Nephron (organoid): ENCODE data around the gene EPB41L3.
"Not testable (repeated sequence)": the region's sequence is repeated elsewhere in the genome, so short reads cannot be mapped to it uniquely, and the experiment has no call there.

Experiments
- H3K27ac Mint-ChIP-seq, 3 experiments: 2 replicates each; pipeline ENCODE4 v1.8.0; 2020; ENCODE audit warnings: mixed read lengths in 3 of 3, mild to moderate bottlenecking in 2 of 3, moderate library complexity in 1 of 3
- H3K27me3 Mint-ChIP-seq: 2 replicates; pipeline ENCODE4 v1.8.0; 2021; ENCODE audit warnings: low read depth, mild to moderate bottlenecking, moderate library complexity, mixed read lengths
- H3K36me3 Mint-ChIP-seq: 2 replicates; pipeline ENCODE4 v1.8.0; 2020; ENCODE audit warnings: low read depth, mixed read lengths
- H3K4me1 Mint-ChIP-seq: 2 replicates; pipeline ENCODE4 v1.8.0; 2020; ENCODE audit warnings: mixed read lengths
- H3K4me3 Mint-ChIP-seq, 3 experiments: 2 replicates each; pipeline ENCODE4 v1.8.0; 2020; ENCODE audit warnings: mild to moderate bottlenecking in 3 of 3, mixed read lengths in 3 of 3, moderate library complexity in 2 of 3
- H3K9me3 Mint-ChIP-seq: 2 replicates; pipeline ENCODE4 v1.8.0; 2020; ENCODE audit warnings: mixed read lengths
- TF ChIP-seq, protein P1 (sequence below), 3 experiments: fragments of 200-600 bp; sonication (generic); IDR thresholded peaks; one replicate each; pipeline ENCODE4 v1.5.0; 2021; ENCODE audit warnings: antibody characterized with exemption in 3 of 3; ENCODE audit not compliant: unreplicated experiment in 3 of 3

The EPB41L3 gene

GRCh38 chr18:5582076-5582475, 38.3 kb upstream of the EPB41L3 start:
- no peaks in the 10 kb centered on the region for H3K27me3 Mint-ChIP-seq
- H3K9me3 Mint-ChIP-seq, result no peaks in the 10 kb centered on the region

GRCh38 chr18:5574843-5575242, 31.0 kb upstream of the EPB41L3 start:
- H3K27me3 Mint-ChIP-seq, result no peaks in the 10 kb centered on the region
- no peaks in the 10 kb centered on the region for H3K4me1 Mint-ChIP-seq
- no peaks in the 10 kb centered on the region for H3K36me3 Mint-ChIP-seq
- no peak overlapping the region for H3K27ac Mint-ChIP-seq
- peaks cover 2% of the 10 kb centered on the region for H3K9me3 Mint-ChIP-seq
- H3K4me3 Mint-ChIP-seq, result no peak overlapping the region
- TF ChIP-seq, protein P1, sequence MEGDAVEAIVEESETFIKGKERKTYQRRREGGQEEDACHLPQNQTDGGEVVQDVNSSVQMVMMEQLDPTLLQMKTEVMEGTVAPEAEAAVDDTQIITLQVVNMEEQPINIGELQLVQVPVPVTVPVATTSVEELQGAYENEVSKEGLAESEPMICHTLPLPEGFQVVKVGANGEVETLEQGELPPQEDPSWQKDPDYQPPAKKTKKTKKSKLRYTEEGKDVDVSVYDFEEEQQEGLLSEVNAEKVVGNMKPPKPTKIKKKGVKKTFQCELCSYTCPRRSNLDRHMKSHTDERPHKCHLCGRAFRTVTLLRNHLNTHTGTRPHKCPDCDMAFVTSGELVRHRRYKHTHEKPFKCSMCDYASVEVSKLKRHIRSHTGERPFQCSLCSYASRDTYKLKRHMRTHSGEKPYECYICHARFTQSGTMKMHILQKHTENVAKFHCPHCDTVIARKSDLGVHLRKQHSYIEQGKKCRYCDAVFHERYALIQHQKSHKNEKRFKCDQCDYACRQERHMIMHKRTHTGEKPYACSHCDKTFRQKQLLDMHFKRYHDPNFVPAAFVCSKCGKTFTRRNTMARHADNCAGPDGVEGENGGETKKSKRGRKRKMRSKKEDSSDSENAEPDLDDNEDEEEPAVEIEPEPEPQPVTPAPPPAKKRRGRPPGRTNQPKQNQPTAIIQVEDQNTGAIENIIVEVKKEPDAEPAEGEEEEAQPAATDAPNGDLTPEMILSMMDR (IDR thresholded peaks at IDR 0.05; ENCODE audit: unreplicated experiment in 3 of 3), result no peak

More at GRCh38 chr18:5582076-5582475, 38.3 kb upstream of the EPB41L3 start:
- Mint-ChIP-seq H3K4me3 (no peak overlapping the region), H3K4me1 (peaks cover 17% of the 10 kb centered on the region), H3K36me3 (no peaks in the 10 kb centered on the region), H3K27ac (peak overlapping the region; percentile 2 to 6 (median 4))
- TF ChIP-seq, protein P1 (IDR thresholded peaks at IDR 0.05; ENCODE audit: unreplicated experiment in 3 of 3), result no peak

- no peaks in the 10 kb centered on the region for H3K27me3 Mint-ChIP-seq
- no peaks in the 10 kb centered on the region for H3K4me1 Mint-ChIP-seq
- H3K9me3 Mint-ChIP-seq, result peaks cover 2% of the 10 kb centered on the region
- H3K27ac Mint-ChIP-seq, result peak overlapping the region in 1 of 3 experiments; percentile 45
- TF ChIP-seq, protein P1 (IDR thresholded peaks at IDR 0.05; ENCODE audit: unreplicated experiment in 3 of 3), result no peak
- H3K4me3 Mint-ChIP-seq, result no peak overlapping the region
- no peaks in the 10 kb centered on the region for H3K36me3 Mint-ChIP-seq
Measured at GRCh38 chr18:5571666-5572065, 27.9 kb upstream of the EPB41L3 start.

- H3K9me3 Mint-ChIP-seq, H3K36me3 Mint-ChIP-seq, H3K4me1 Mint-ChIP-seq, H3K4me3 Mint-ChIP-seq, H3K27me3 Mint-ChIP-seq: not testable (repeated sequence)
- peak overlapping the region in 1 of 3 experiments; percentile 21 for H3K27ac Mint-ChIP-seq
Measured at GRCh38 chr18:5570613-5571012, 26.8 kb upstream of the EPB41L3 start.

DNA sequence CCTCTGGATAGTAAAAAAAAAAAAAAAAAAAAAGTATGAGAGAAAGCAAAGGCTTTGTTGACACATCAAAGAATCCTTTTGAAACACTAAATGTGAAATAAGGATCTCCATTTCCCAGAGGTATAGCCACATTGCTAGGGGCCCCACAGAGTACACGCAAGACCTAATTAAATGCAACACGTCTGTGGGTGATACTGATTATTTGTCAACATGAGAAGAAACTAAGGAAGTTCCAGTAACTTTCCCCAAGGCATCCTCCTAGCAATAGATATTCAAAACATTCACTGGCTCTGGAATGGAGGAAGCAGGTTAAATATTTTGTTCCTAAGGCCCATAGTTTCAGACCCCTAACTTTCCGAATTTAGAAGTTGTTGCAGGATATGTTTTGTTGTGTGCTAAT, 24.6 kb upstream of the EPB41L3 start:
- H3K9me3 Mint-ChIP-seq, result no peaks in the 10 kb centered on the region
- TF ChIP-seq, protein P1 (IDR thresholded peaks at IDR 0.05; ENCODE audit: unreplicated experiment in 3 of 3), result no peak
- no peak overlapping the region for H3K4me3 Mint-ChIP-seq
- H3K36me3 Mint-ChIP-seq, result no peaks in the 10 kb centered on the region
- no peaks in the 10 kb centered on the region for H3K27me3 Mint-ChIP-seq
- no peaks in the 10 kb centered on the region for H3K4me1 Mint-ChIP-seq
- no peak overlapping the region for H3K27ac Mint-ChIP-seq

GRCh38 chr18:5558851-5559250, 15.1 kb upstream of the EPB41L3 start:
- no peaks in the 10 kb centered on the region for H3K9me3 Mint-ChIP-seq
- H3K36me3 Mint-ChIP-seq, result no peaks in the 10 kb centered on the region
- H3K4me1 Mint-ChIP-seq, result no peaks in the 10 kb centered on the region
- TF ChIP-seq, protein P1 (IDR thresholded peaks at IDR 0.05; ENCODE audit: unreplicated experiment in 3 of 3), result no peak
- H3K27me3 Mint-ChIP-seq, result no peaks in the 10 kb centered on the region
- no peak overlapping the region for H3K4me3 Mint-ChIP-seq
- H3K27ac Mint-ChIP-seq, result no peak overlapping the region
